Activated CD4-positive, CD25-positive, alpha-beta regulatory T cell treated with anti-CD3 and anti-CD28 coated beads, Interleukin-2, amount 50 U/mL, for 72 hours (primary cell): ENCODE measurements around the gene PRDM15.
A peak's percentile ranks its signal among the peaks of the same experiment; 100 is the strongest.

Source experiments
- DNase-seq: peaks from one replicate; pipeline ENCODE4 v3.0.0; 2021

The PRDM15 gene

DNA sequence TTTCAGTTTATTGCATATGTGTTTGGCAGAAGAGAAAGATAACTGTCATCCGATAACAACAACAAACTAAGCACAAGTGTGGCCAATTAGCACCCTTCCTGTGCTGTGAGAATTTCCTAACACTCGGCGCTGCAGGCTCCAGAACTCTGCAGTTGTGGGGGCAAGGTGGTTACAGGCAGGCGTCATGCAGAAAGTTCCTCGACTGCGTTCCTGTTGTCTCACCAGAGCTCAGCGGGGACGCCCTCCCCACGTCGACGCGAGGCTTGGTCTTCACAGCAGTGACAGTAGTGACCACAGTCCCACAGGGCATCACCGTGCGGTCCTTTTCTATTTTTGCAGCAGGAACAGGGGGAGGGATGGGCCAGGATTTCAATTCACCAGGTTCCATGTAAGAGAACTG is 27.6 kb upstream of the PRDM15 start:
- no peak for DNase-seq

DNA sequence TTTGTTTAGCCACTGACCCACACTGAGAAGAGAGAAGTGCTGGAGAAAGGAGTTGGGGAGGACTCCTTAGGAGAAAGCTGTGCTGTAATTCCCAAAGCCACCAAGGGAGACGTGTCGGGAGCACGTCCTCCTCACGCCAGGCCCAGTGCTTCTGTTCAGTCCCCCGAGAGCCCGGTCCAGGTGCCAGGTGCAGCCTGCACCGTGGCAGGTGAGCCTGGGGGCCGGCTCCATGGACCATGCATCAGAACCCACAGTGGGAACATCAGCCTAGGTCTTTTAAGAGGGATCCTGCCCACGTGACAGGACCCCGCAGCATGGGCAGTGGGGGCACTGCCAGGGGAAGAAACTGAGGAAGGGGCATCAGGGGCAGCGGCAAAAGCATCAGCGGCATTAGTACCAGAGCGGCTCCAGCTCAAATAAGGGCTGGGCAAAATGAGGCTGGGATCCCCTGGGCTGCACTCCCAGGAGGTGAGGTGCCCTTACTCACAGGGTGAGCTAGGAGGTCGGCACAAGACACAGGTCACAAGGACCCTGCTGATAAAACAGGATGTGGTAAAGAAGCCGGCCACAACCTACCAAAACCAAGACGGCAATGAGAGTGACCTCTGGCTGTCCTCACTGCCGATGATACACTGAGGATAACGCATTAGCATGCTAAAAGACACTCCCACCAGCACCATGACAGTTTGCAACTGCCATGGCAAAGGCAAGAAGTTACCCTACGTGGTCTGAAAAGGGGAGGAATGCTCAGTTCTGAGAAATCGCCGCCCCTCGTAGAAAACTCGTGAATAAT is 24.6 kb upstream of the PRDM15 start:
- no peak for DNase-seq

DNA sequence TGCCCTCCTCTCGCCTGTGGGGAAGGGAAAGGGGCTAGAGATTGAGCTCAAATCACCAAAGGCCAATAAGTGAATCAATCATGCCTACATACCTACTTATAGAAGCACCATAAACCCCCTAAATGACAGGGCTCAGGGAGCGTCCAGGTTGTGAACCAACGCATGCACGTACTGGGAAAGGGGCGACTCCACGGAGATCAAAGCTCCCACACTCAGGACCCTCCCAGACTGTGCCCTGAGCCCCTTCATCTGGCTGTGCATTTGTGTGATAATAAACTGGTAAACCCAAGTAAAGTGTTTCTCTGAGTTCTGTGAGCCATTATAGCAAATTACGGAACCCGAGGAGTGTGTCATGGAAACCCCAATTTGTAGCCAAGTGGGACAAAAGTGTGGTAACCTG is 23.8 kb upstream of the PRDM15 start:
- no peak for DNase-seq

DNA sequence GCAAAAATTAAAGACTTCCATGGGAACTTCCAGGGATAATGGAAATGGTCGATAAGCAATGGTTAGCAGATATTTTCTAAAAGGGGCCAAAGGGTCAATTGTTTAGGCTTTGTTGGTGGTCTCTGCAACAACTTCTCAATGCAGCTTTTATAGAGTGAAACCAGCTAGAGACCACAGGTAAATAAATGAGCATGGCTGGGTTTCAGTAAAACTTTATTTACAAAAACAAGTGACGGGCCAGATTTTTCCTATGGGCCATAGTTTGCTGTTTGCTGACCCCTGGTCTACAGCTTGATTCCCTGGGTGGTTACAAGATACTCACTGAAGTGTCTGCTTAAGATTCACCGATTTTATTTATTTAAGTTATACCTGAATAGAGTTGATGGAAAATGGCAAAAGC is 22.6 kb upstream of the PRDM15 start:
- no peak for DNase-seq

DNA sequence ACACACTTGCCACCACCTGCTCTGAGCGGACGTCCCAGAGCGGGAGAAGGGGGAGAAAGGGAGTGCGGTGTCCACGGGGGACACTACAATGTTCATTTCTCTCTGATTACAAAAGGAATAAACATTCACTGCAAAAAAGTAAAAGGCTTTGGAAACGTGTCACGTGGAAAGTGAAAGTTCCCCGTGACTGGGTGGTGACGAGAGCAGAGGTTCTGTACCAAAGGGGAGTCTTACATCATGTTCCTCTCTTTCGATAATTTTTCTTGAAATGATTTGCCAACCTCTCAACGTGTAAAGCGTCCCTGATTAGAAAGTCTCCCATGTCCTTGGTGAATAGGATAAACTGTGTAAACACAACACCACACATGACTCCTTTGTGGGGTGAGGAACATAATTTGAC is 22.0 kb upstream of the PRDM15 start:
- no peak for DNase-seq

DNA sequence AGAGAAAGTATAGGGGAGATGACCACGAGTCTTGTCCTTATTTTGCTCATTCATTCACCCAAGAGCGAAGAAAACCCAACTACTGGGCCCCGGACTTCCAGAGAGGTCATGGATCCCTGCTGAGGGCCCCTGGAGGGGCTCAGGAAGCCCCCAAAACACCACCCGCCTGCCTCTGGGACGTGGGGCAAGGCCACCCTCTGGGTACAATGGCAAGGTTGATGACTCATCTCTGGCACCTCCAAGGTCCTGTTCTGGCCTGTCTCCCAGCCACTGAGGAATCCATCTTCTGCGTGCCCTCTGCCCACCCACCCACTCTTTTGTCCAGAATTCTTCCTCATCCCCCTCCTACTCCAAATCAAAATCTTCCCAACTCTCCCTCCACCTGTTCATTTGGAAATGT is 21.3 kb upstream of the PRDM15 start:
- no peak for DNase-seq

DNA sequence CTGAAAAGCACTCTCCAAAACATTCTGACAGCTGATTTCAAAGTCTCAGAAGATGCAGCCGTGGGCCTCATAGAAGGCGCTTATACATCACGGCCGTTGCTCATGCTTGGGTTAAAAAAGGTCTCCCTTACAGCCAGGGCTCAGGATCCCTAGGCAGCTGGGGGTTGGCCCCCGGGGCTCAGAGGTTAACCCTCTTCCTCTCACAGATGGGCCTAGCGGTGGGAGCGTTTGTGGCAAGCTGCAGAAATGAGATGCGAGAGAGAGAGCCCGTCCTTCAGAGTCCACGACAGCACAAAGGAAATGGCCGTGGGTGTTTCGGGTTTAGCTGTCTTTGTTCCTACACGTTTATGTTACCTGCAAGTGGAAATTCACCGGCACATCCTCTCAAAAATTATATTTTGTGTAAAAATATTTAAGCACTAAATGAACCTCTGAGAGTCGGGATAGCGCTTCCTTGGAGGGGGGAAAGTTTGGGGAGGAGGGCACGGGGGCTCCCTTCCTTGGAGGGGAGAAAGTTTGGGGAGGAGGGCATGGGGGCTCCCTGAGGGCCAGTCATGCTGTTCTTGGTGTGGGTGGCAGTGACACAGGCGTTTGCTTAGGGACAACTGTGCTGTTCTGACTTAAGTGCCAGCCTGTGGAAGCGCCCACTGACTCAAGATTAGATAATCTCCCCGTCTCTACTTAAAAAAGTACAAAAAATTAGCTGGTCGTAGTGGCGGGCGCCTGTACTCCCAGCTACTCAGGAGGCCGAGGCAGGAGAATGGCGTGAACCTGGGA is 20.5 kb upstream of the PRDM15 start:
- DNase-seq, result peak; percentile 57

DNA sequence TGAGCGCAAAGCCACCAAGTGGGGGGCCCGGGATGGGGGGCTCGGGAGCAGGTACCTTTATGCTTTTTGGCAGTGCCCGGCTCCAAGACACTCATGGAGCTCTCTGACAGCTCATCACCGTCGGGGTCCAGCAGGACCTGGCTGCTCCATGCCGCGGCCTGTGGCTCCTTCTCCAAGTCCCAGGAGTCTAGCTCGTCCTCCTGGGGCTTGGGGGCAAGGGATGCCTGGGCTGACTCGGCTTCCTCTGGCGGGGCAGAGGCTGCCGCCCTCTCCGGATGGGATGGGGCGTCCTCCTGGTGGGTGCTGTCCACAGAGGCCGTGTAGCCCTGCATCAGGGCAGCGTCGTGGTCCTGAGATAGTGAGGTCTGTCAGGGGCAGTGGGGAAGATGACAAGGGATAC is 19.9 kb upstream of the PRDM15 start:
- DNase-seq, result no peak

DNA sequence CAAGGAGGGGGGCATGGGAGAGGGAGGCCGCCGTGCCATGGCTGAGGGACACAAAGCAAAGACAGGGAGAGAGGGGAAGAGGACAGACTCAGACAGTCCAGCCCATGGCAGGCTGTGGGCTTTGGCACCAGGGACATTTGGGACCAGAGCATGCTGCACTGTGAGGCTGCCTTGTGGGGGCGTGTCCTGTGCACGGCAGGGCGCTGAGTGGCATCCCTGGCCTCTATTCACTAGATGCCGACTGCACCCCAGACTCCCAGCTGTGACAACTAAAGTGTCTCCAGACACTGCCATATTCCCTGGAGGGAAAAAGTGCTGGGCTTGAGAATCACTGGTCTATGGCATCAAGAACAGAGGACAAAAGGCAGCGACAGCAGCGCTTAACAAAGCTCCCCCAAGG is 18.6 kb upstream of the PRDM15 start:
- DNase-seq, result no peak

DNA sequence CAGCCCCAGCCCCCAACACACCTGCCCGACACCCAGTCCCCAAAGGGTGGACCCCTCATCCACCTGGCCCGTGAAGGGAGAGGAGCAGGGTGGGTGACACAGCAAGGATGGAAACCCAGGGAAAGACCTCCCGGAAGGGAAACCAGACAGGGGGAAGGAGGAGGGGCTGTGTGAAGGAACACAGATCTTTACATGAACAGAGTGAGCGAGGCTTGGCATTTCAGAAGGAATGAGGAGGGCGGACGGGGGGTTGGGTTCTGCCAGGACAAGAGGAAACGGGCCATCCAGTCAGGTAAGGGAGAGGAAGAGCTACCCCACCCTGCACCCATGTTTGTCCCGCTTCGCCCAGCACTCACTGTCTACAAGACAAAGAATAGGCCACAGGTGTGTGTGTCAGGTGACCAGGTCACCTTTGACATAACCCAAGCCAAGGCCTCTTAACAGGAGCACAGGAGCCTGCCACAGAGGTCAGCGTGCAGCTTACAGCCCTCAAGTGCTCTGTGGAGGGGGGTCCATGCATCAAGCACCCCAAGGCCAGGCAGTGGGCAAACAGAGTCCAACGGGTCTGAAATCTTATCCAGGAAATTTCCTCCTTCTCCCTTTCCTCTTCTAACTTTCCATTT is 18.0 kb upstream of the PRDM15 start:
- no peak for DNase-seq

DNA sequence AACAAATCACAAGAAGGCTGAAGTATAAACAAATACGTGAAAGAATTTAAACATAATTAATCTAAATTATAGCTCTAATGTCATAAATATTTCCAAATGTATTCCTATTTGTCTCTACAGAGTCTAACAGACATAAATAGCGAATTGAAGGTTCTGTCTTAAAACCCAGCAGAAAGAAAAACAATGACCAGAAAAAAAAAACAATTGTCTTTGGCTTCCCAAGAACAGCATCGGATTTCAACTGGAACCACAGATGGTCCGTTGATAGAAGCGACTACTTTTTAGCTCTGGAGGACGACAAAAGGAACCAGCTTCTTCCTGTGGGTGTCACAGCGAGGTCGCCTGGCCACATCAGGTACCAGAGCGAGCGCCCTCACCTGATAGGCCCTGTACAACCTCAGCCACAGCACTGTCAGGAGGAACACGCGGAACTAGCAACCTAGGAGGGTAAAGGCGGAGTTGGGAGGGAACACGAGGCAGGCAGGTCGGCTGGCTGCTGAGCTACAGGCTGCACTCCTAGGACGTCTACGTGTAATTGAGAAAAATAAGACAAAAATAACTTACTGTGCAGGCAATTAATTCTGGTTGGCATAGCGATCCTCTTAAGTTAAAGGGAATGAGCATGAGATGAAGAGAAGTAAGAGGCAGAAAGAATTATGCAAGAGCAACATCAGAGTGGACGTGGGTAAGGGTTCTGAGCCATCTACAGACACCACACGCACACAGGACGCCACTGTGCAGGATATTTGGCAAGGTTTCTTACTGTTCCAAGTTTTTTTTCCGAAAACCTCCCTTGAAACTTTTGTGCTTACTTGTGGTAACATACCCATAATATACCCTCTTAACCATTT is 16.7 kb upstream of the PRDM15 start:
- no peak for DNase-seq

DNA sequence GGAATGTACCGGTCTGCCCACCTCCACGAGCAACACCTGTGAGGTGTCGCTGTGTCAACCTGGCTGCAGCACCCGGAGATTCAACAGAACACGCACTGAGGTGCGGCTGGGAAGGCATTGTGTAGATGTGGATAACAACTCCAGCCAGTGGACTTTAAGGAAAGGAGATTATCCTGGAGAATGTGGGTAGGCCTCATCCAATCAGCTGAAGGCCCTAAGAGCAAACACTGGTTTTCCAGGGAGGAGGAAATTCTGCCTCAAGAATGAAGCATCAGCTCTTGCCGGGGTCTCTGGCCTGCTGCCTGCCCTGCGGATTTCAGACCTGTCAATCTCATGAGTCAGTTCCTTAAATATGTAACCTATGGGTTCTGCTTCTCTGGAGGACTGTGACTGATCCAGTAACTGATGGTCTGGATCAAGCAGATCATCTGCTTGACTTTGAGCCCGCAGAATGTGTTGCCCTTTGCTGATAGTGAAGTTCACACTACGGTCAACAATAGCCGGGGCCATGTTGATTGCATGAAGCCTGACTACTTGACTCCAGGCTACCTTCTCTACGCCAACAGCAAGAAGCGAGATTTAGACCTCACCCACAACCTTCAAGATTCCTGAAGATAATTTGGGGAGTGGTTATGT is 15.9 kb upstream of the PRDM15 start:
- no peak for DNase-seq

DNA sequence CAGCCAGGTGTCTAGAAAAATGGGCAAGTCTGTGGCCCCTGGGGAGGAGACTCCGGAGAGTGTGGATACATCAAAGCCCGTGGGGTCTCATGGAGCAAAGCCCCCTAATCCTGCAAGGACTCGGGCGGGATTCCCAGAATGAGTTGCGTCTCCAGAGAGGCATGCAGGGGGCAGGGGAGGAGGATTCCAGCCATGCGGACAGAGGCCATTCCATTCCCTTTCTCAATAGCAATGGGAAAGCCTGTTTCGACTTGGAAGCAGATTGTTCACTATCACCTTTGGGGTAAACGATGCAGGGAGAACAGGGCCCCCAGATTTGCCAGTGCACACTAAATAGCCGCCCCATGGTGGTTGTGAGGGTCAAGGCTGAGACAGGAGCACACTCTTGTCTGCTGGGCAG is 15.4 kb upstream of the PRDM15 start:
- no peak for DNase-seq

DNA sequence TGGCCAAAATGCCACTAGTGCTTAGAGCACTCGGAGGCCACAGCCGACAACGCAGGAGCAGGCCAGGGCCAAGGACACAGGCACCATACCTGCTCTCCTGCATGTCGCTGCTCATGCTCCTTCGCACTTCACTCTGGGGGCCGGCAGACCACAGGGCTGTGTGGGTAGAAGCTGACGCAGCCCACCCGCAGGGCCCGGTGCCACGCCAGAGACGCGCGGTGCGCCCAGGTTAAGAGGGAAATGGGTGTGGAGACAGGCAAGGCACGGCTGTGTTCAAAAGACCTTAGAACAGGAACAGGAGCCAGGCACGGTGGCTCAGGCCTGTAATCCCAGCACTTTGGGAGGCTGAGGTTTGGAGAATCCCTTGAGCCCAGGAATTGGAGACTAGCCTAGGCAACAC is 13.6 kb upstream of the PRDM15 start:
- DNase-seq, result no peak

DNA sequence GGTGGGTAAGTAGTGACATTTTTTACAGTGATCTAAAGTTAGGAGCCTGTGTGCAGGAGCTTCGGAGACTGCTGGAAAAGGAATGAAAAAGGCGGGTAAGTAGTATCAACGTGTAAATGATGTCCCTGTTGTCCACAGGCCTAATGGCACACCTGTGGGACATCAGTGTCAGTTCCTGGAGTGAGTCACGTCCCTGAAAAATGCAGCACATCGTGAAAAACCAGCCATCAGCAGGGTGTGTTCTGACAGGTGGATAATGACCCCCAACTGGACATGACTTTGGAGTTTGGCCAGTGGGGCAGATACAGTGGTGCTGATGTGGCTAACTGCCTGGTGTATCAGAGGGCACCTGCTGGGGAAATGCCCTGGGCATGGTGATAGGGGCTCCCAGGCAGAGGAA is 12.0 kb upstream of the PRDM15 start:
- no peak for DNase-seq

DNA sequence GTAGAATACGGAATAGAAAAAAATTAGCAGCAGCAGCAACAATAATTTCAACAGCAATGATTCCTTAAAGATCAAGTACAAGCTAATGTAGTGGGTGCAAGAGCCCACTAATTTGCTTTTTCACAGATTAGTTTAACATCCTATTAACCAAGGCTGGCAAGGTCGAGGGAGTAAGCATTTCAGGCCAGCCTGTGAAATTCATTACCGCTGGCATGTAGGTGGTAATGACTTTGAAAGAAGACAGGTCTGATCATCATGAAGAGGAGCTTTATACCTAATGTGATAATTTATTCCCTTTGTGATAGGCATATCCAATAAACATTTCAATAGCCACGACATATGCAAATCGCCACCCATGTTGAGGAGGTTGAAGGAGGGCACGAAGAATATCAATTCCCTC is 11.2 kb upstream of the PRDM15 start:
- no peak for DNase-seq

DNA sequence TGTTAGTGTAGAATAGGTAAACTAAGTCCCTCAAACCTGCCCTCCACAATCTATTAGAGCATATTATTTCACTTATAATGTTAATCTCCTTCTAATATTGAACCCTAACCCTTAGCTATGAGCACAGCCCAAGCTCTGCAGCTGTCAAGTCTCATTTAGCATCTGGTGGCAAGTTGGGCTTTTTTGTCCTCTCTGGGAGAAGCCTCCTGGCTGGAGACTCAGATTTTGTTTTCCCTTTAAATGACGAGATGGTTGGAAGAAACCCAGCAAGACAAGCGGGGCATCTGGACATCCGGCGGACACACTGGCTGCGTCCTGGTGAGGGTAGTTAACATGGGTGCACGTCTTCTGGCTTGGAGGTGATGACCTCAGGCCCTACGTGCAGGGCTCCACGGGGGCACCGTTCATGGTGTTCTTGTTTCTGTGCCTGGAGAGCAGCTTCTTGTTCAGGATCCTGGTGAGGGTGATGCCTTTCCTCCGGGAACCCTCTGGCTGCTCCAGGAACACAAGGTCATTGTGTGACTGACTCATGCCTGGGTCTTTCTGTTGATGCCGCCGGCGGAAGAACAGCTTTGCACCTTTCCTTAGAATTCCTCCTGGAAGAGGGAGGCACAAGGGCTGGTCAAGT is 9.7 kb upstream of the PRDM15 start:
- DNase-seq, result no peak

DNA sequence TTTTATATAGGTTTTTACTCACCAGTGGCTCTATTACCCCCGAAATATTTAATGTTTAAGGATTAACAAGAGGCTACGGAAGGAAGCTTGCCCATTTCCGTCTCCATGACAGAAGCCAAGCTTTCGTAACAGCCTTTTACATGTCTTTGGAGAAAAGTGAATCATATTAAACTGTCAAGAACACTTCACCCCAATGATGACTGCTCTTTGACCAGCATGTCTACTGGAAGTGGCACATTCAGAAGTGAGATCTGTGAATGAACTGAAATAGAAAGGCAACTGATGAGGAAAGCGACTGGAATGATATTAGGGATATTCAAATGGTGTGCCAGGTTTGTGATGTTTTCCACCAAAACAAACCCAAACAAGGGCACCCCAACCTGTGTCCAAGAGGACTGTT is 8.5 kb upstream of the PRDM15 start:
- no peak for DNase-seq

DNA sequence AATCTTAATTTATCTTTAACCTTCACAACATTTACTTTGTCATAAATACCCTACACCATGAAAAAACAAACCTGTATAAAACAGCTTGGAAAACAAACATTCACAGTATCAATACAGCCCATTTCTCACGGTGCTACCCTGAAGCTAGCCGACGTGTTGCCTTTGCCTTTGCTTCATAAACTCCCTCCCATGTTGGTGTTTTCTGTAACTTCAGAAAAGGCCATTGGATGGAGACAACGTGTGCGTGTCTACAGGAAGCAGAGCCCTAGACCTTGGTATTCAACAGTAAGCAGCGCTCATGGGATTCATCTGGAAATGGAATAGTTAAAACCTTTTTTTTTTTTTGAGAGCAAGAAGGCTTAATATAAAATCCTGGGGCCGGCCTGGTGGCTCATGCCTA is 7.2 kb upstream of the PRDM15 start:
- no peak for DNase-seq

DNA sequence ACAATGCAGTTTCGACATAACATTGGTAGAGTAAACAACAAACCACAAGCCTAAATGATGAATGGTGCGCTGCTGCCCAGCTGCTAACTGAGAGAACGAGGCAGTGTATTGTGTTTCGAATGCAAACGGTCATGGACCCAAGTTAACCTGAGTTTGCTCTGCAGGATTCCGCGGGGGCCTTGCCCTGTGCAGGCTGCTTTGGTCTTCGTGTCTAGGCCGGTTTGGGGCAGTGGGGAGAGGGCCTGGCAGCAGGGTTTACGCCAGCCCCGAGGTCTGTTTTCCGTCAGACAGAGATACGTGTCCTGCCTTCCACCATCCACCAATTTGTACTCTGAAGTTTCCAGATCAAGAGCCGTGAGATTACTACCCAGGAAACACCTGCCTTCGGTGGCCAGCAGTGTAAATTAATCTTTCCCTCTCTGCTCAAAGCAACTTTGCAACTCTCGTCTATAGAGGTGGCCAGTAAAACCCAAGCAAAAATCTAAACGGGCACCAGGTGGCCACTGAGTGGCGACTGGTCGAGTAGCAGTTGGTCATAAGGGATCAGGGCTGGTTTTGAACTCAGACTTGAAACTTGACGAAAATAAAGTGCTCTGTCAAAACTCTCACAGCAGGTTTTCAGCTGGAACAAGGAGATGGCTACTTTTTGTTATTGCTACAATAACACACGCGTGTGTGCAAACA is 6.3 kb upstream of the PRDM15 start:
- DNase-seq, result no peak

DNA sequence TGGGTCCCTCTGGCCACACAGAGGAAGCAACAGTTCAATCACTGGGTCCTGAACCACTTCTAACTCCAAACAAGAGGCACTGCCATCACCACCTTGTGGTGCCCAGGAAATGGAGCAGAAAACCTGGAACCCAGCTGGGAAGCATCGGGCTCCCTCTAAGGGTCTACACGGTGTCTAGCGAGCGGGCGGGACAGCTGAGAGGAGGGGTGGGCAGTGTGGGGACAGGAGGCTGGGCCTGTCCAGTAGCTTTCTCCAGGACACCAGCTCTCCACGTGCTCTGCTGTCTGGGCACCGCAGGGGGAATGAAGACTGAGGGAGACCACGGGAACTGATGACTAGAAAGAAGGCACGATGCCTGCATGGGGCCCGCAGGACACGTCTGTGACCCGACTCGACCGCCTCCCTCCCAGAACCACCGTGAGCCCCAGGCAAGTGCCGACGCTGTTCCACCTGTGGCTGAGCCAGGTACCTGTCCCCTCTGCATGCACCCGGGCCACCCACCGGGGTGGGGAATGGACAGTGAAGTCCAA is 5.4 kb upstream of the PRDM15 start:
- no peak for DNase-seq
